Esophagus squamous epithelium (tissue), 5 donors: ENCODE measurements around the gene SVOP. TPM values are rescaled to one million over a fixed set of nuclear protein-coding genes. Genes with fewer than 3 reads are reported as not detected.

Experiments used
- DNase-seq: peaks from one replicate; lab custom pipeline; 2025; lab: John Stamatoyannopoulos, UW
- H3K27ac ChIP-seq, 4 donors: fragments of 200-600 bp; sonication (generic); one replicate each; pipeline ENCODE4 v1.5.1; 2016 to 2019; ENCODE audit warnings: mild to moderate bottlenecking in 1 of 4
- H3K27me3 ChIP-seq, 4 donors: fragments of 200-600 bp; sonication (generic); 1 replicate in 3 of 4; 2 replicates in 1 of 4; pipeline versions ENCODE4 v1.5.1 to v1.6.0; 2017 to 2021; ENCODE audit warnings: antibody characterized with exemption in 1 of 4
- H3K36me3 ChIP-seq, 3 donors: fragments of 200-600 bp; sonication (generic); one replicate each; pipeline ENCODE4 v1.5.1; 2016 to 2019
- H3K4me1 ChIP-seq, 3 donors: fragments of 200-600 bp; sonication (generic); one replicate each; pipeline ENCODE4 v1.5.1; 2017 to 2019
- H3K4me3 ChIP-seq, 4 donors: fragments of 200-600 bp; sonication (generic); 1 replicate in 3 of 4; 2 replicates in 1 of 4; pipeline ENCODE4 v1.5.1; 2016 to 2019; ENCODE audit warnings: mild to moderate bottlenecking in 2 of 4, moderate library complexity in 1 of 4
- H3K9me3 ChIP-seq, 3 donors: fragments of 200-600 bp; sonication (generic); one replicate each; pipeline ENCODE4 v1.5.1; 2016 to 2019
- CTCF ChIP-seq, 6 experiments: fragments of 450-650 bp in 4 of 6; fragments of 200-600 bp in 2 of 6; sonication (generic) in 2 of 6; IDR thresholded peaks; one replicate each; pipeline ENCODE4 v1.5.1; 2016 to 2019; ENCODE audit warnings: antibody characterized with exemption in 6 of 6, mild to moderate bottlenecking in 4 of 6, moderate library complexity in 4 of 6
- POLR2A ChIP-seq, 4 donors: fragments of 450-650 bp; IDR thresholded peaks; one replicate each; pipeline ENCODE4 v1.6.1; 2017; ENCODE audit warnings: antibody characterized with exemption in 4 of 4, mild to moderate bottlenecking in 4 of 4, moderate library complexity in 3 of 4
- WGBS, 2 donors: methylation state at CpG; one replicate each; pipeline ENCODE4 v1.1.5; 2018; 5-methylcytosine and 5-hydroxymethylcytosine counted together
- intact Hi-C: fragments of 100-400 bp; cut with DNase I; formaldehyde crosslinking; loops from one replicate; pipeline ENCODE4 v1.15.0; 2022
- total RNA-seq, 4 donors: library from RNA; depleted of rRNA; stranded (reverse); fragments of >200 nt; gene quantifications; one replicate each; pipeline ENCODE4 v1.1.0, GENCODE V29; 2016
- donor health status: DM: yes; HTN: yes; CAD: no.

The SVOP gene
- total RNA-seq, 4 donors from 2014 or later: not detected

GRCh38 chr12:108912361-108912760, 108.5 kb downstream of the SVOP start:
- intact Hi-C loops: no loop called here
- Histone ChIP-seq H3K4me1 (peaks cover 0 to 13% (median 0%) of the 10 kb centered on the region in 3 donors), H3K36me3 (no peaks in the 10 kb centered on the region), H3K27ac (no peak overlapping the region), H3K4me3 (no peak overlapping the region), H3K9me3 (no peaks in the 10 kb centered on the region), H3K27me3 (no peaks in the 10 kb centered on the region)
- WGBS, 2 donors: 91 to 98% methylated on average over 8 to 9 of the region's 9 CpGs
- DNase-seq: no peak
- no peak for TF ChIP-seq POLR2A (IDR thresholded peaks at IDR 0.05)
- TF ChIP-seq CTCF (IDR thresholded peaks at IDR 0.05): no peak

- TF ChIP-seq CTCF (IDR thresholded peaks at IDR 0.05) (no peak), POLR2A (IDR thresholded peaks at IDR 0.05) (no peak)
- H3K4me3 ChIP-seq: no peak overlapping the region
- intact Hi-C loops: no loop called here
- DNase-seq: no peak
- no peaks in the 10 kb centered on the region for H3K9me3 ChIP-seq
- H3K27me3 ChIP-seq: no peaks in the 10 kb centered on the region
- H3K36me3 ChIP-seq: no peaks in the 10 kb centered on the region
- H3K27ac ChIP-seq: no peak overlapping the region
- WGBS, 2 donors: 39 to 55% methylated on average over 5 of the region's 6 CpGs
- H3K4me1 ChIP-seq: peaks cover 0 to 13% (median 0%) of the 10 kb centered on the region in 3 donors
Observed at GRCh38 chr12:108911915-108912314, 109.0 kb downstream of the SVOP start.

- Histone ChIP-seq H3K36me3 (no peaks in the 10 kb centered on the region), H3K27me3 (peaks cover 0 to 3% (median 0%) of the 10 kb centered on the region in 4 donors), H3K27ac (no peak overlapping the region), H3K4me1 (peaks cover 0 to 13% (median 0%) of the 10 kb centered on the region in 3 donors), H3K4me3 (no peak overlapping the region), H3K9me3 (no peaks in the 10 kb centered on the region)
- no peak for DNase-seq
- 60 to 76% methylated on average over 1 to 3 of the region's 5 CpGs for WGBS, 2 donors
- intact Hi-C loops: no loop called here
- TF ChIP-seq POLR2A (IDR thresholded peaks at IDR 0.05): no peak
- no peak for TF ChIP-seq CTCF (IDR thresholded peaks at IDR 0.05)
Observed at GRCh38 chr12:108910336-108910735, 110.5 kb downstream of the SVOP start.

- H3K4me3 ChIP-seq: no peak overlapping the region
- H3K27ac ChIP-seq: peak overlapping the region in 1 of 4 donors; percentile 19
- no peak for TF ChIP-seq CTCF (IDR thresholded peaks at IDR 0.05)
- no peak for TF ChIP-seq POLR2A (IDR thresholded peaks at IDR 0.05)
- H3K4me1 ChIP-seq: peaks cover 0 to 6% (median 0%) of the 10 kb centered on the region in 3 donors
- no peaks in the 10 kb centered on the region for H3K36me3 ChIP-seq
- H3K9me3 ChIP-seq: no peaks in the 10 kb centered on the region
- intact Hi-C loops: no loop called here
- peaks cover 0 to 4% (median 0%) of the 10 kb centered on the region in 4 donors for H3K27me3 ChIP-seq
- no peak for DNase-seq
- WGBS, 2 donors: 15% methylated on average over 2 of the region's 2 CpGs; no CpG with 5 or more reads in 1 of the 2 donors
Observed at GRCh38 chr12:108907839-108908351, 113.0 kb downstream of the SVOP start.

GRCh38 chr12:108906971-108907370, 113.9 kb downstream of the SVOP start:
- H3K9me3 ChIP-seq: no peaks in the 10 kb centered on the region
- intact Hi-C loops: no loop called here
- peaks cover 0 to 4% (median 0%) of the 10 kb centered on the region in 4 donors for H3K27me3 ChIP-seq
- TF ChIP-seq CTCF (IDR thresholded peaks at IDR 0.05): no peak
- no peak for TF ChIP-seq POLR2A (IDR thresholded peaks at IDR 0.05)
- peaks cover 0 to 5% (median 0%) of the 10 kb centered on the region in 3 donors for H3K4me1 ChIP-seq
- H3K4me3 ChIP-seq: no peak overlapping the region
- no peak for DNase-seq
- no peaks in the 10 kb centered on the region for H3K36me3 ChIP-seq
- no peak overlapping the region for H3K27ac ChIP-seq
- 88 to 91% methylated on average over 2 of the region's 2 CpGs for WGBS, 2 donors
